NCI-H1436 (cell line): ENCODE measurements around the gene SRRM2.
A peak's percentile ranks its signal among the peaks of the same experiment; 100 is the strongest.

ENCODE experiments used
- DNase-seq: peaks from one replicate; lab custom pipeline; 2025; lab: John Stamatoyannopoulos, UW

SRRM2 gene

GRCh38 chr16:2739625-2740430, 12.6 kb upstream of the SRRM2 start:
- DNase-seq, result no peak

GRCh38 chr16:2740476-2740875, 12.0 kb upstream of the SRRM2 start:
- no peak for DNase-seq

GRCh38 chr16:2741168-2741567, 11.3 kb upstream of the SRRM2 start:
- DNase-seq, result no peak

- DNase-seq, result no peak
Observed at GRCh38 chr16:2742323-2743006, 10.0 kb upstream of the SRRM2 start.

- no peak for DNase-seq
Observed at GRCh38 chr16:2743007-2743810, 9.2 kb upstream of the SRRM2 start.

- no peak for DNase-seq
Observed at GRCh38 chr16:2744711-2745110, 7.7 kb upstream of the SRRM2 start.

- no peak for DNase-seq
Observed at GRCh38 chr16:2745116-2745890, 7.1 kb upstream of the SRRM2 start.

GRCh38 chr16:2745961-2746360, 6.5 kb upstream of the SRRM2 start:
- DNase-seq, result no peak

GRCh38 chr16:2748757-2749455, 3.5 kb upstream of the SRRM2 start:
- DNase-seq, result no peak

GRCh38 chr16:2749476-2749875, 3.0 kb upstream of the SRRM2 start:
- DNase-seq, result no peak

GRCh38 chr16:2749936-2750335, 2.5 kb upstream of the SRRM2 start:
- no peak for DNase-seq

- DNase-seq, result peak; percentile 71
Observed at GRCh38 chr16:2751577-2752034, 832 bp upstream of the SRRM2 start.

- peak; percentile 66 for DNase-seq
Observed at GRCh38 chr16:2752850-2753732, 653 bp downstream of the SRRM2 start.

GRCh38 chr16:2753733-2754020, 1.2 kb downstream of the SRRM2 start:
- no peak for DNase-seq

- DNase-seq, result no peak
Observed at GRCh38 chr16:2755158-2755557, 2.7 kb downstream of the SRRM2 start.

GRCh38 chr16:2756288-2757015, 4.0 kb downstream of the SRRM2 start:
- no peak for DNase-seq

GRCh38 chr16:2757344-2757743, 4.9 kb downstream of the SRRM2 start:
- DNase-seq, result no peak

GRCh38 chr16:2761472-2761871, 9.0 kb downstream of the SRRM2 start:
- DNase-seq, result no peak

- no peak for DNase-seq
Observed at GRCh38 chr16:2761886-2762583, 9.6 kb downstream of the SRRM2 start.
